HG03139 (cell line): ENCODE results near the gene CDH23.

Experiments used
- ATAC-seq: cut with Tn5 transposase; IDR thresholded peaks from one replicate; pipeline ENCODE4 v1.9.1; 2021; ENCODE audit not compliant: unreplicated experiment

CDH23 gene

DNA sequence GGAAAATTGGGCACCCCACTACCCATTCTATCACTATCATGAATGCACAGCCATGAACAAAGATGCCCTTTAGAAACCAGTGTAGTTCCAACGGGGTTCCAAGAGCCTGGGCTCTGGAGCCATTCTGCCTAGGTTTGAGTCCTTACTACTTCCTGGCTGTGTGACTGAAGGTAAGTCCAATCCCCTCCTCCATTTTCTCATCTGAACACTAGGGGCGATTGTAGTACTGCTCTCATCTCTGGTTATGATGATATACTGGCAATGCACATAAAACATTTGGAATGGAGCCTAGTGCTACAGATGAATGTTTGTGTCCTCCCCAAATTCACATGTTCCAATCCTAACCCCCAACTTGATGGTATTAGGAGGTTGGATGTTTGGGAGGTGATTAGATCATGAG, 28.1 kb upstream of the CDH23 start:
- no peak for ATAC-seq

DNA sequence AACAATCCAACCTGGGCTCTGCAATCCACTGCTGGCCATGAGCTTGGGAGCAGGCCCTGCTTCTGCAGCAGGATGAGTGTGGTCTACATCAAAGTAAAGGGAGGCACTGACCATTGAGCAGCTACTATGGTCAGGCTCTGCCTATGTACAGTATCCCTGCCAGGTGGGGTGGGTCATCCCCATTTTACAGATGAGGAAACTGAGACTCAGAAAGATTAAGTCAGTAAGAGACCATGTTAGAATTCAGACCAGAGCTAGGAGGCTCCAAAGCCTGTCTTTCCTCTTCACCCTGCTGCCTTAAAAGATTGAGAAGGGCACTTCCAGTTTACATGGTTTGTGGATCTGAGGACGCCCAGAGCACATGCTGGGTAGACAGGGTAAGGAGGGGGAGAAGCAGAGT, 27.1 kb upstream of the CDH23 start:
- no peak for ATAC-seq

DNA sequence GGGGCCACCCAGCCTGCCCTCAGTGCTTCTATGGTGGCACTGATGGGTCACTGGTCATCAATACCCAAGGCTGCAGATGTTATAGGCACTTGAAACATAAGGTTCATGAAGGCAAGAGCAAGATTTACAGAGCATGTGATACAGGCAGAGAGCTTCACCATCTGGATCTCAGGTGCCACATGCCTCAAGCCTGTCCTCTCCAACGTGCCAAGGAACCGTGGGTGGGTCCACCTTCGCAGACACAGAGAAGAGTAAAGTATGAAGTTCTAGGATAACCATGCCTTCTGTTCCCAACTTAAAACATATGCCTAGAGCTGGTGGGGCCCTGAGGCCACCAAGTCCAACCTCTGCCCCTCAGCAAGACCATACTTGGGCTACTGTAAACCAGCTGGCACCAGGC, 26.7 kb upstream of the CDH23 start:
- ATAC-seq: no peak

DNA sequence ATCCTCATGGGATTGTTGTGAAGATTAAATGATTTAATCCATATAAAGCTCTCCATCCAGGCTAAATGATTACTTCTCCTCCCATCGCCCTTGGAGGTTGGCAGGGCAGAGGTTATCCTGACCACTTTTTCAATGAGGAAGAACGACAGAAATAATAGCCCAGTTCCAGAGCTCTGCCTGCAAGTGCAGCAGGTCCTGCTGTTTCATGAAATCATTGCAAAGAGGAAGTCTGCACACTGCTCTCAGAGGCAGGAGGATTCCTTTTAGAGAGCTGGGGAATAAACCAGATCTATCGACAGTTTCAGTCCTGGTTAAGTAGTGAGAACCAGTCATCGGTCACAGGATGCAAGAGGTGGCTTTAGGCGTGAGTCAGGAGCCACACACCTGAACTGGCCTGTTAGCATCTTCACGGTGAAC, 25.0 kb upstream of the CDH23 start:
- no peak for ATAC-seq

DNA sequence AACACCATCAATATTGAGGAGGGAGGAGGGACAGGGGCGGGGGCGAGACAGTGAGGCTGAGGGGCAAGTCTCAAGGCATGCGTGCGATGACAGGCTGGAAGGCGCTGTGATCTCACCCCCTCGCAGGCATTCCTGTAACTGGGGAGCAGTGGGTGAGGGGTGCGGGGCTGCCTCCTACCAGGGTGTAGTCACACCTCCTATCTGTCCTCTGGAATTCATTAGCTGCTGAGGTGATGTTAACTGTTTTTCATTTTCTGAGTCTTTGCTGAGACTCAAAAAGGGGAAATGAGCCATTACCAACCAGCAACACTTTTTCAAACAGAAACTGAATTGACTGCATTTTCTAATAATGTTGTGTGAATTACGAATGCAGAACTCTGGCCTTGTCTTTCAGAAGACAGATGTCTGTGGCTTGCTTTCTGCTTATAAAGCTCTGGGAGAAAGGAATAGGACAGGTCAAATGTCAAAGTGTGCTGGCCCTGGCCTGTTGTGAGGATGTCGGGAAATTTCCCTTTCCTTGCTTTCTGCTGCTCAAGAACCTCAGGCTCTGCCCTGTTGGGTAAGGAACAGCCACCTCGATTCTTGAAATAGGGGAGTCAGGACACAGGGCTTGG, 23.7 kb upstream of the CDH23 start:
- ATAC-seq: no peak

DNA sequence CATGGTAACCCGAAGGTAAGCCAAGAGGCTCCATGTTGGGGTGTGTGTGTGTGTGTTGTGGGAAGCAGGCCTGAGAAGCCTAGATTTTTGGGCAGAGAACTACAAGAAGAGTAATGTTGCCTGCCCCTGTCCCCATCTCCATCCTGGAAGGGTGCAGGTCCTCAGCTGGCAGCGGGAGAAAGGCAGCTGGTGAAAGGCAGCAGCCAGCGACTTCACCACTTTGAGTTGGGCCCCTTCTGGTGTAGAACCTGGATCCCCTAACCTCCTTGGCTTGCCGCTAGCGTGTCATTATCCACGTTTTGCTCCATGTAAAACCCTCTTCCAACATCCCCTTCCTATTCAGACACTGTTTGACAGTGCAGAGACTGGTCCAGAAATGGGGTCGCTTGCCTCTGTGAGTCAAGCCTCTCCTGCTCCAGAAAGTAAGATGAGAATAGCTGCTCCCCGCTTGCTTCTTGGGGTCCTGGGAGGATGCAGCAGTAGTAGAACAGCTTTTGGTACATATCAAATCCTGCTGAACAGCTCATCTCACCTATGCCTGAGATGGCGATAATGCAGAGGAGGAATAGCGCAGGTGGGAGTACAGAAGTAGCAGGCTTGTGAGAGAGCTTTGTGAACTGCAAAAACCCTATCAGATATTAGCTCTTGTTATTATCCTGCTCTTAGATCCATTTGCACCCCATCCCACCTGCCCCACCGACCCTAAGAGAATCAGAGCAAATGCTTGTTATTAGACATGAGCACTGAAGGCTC, 22.1 kb upstream of the CDH23 start:
- ATAC-seq: no peak

DNA sequence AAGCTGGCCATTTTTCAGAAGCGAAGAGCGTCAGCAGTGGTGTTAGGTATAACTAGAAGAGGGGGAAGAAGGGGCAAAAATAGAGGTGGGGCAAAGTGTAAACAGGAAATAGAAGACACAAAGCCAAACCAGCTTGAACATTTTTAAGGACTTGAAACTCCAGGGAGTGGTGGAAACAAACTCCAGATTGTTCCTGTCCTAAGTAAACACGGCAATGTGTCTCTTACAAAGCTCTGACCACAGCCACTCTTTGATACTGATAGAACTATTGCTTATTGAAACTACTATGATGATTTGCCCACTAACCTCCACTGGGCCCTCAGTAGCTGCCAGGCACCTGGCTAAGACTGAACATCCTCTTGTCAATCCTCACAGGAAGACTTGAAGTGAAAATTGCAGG, 20.8 kb upstream of the CDH23 start:
- ATAC-seq: no peak

DNA sequence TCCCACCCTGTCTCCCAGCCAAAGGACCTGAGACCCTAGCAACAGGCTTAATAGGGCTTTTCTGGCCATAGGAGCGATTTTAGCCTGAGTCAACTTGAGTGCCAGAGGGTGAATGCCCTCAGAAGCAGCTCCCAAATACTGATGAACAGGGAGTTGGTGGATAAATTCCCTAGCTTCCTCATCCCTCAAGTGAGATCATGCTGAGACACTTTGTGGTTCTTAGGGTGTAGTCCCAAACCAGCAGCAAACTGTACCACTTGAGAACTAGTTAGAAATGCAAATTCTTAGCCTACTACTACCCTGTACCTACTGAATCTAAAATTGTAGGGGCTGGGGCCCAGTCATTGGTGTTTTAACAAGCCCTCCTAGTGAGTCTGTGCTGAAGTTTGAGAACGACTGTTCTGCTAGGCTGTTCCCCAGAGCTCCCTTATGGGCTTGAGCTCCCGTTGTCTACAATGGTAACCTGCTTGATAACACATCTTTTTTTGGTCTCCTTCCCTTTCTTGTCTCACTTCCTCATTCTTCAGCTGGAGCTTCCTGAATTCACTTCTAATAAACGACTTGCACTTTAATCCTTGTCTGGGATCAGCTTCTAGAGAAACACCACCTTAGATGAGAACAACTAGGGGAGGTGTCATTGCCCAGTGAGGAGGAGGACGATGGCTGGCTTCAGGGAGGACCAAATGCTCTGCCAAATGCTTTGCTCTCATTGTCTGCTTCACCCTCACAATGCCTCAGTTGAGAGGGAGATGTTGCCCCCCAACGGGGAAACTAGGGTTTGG, 18.2 kb upstream of the CDH23 start:
- no peak for ATAC-seq

DNA sequence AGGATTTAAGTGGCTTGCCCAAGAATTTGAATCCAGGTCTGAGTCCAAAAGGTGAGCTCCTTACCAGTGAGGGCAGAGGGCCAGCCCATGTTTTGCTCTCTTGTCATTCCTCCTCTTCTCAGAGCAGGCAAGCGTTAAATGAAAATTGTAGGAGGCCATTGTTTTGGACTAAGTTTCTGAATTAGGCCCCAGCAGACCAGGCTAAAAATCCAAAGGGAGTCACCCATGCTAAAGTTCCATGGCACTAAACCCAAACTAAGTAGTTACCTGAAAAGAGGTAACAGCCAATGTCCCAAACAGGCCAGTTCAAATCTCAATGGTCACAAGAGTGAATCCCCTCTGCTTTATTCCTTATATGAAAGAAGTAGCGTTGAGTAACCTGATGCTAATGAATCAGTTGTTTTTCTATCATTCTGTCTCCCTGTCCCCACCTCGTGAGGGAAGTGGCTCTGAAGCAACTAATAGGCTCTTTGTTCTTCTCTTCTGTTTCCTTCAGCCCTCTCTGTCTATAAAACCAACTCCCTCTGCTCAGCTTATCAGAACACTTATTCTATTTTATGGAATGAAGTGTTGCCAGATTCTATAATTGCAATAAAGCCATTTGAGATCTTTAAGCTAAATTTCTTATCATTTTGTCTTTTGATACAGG, 17.5 kb upstream of the CDH23 start:
- ATAC-seq: no peak

DNA sequence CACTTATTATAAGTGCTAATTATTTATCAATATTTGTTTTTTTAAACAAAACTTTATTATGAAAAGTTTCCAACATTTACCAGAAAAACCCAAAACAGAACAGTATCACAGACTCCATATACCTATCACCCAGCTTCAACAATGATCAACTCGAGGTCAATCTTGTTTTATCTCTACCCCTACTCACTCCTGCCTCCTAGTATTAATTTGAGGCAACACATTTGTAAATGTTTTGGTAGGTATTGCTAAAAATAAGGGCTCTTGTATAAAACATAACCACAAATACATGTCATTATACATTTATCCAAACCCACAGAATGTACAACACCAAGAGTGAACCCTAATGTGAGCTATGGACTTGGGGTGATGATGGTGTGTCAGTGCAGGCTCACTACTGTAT, 15.9 kb upstream of the CDH23 start:
- no peak for ATAC-seq

DNA sequence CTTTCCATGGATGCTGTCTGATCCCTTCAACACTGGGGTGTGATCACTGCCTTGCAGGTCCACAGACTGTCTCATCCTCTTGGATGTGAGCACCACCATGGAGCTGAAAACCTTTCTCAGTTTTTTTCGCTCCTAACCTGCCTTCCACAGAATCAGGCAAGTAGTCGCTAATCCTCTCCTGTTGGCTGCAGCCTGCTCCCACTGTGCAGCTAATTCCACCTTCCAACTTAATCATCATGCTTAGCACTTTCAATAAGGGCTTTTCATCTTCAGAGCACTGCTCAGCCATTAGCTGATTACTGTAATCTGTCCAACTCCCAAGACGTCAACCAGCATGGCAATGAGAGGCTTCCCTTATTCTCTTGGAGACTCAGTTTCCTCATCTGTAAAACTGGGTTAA, 15.1 kb upstream of the CDH23 start:
- no peak for ATAC-seq

DNA sequence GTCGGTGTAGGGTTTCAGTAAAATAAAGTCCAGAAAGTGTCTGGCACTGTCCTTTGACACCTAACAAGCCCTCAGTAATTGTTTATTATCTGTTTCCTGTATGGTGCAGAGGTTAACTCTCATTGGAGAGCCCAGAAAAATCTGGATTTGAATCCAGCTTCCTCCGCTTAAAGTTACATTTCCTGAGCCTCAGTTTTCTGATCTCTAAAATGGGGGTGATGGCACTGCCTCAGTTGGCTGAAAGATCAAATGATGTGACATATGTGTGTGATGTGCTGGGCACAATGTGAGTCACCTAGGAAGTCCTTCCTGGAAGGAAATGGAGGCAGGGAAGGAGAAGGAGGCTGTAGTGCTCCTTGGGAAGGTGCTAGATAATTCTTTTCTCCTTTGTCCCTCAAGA, 14.7 kb upstream of the CDH23 start:
- no peak for ATAC-seq

DNA sequence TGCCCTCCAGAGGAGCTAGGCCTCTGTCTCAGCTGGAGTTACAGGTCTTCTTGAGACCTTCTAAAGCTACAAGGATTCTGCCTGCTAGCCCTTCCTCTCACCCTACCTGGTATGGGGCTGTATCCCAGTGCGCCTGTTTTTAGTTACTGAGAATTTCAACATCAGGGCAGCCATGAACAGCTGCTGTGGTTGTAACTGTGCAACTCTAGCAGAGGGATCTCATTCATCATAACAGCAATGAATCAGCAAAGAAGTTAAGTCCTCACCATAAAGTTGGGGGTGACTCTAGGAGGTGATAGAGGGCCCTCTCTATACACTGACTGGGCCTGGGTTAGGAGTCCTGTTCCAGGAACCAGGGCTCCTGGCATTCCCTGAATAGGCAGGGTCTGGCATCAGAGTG, 14.0 kb upstream of the CDH23 start:
- no peak for ATAC-seq

DNA sequence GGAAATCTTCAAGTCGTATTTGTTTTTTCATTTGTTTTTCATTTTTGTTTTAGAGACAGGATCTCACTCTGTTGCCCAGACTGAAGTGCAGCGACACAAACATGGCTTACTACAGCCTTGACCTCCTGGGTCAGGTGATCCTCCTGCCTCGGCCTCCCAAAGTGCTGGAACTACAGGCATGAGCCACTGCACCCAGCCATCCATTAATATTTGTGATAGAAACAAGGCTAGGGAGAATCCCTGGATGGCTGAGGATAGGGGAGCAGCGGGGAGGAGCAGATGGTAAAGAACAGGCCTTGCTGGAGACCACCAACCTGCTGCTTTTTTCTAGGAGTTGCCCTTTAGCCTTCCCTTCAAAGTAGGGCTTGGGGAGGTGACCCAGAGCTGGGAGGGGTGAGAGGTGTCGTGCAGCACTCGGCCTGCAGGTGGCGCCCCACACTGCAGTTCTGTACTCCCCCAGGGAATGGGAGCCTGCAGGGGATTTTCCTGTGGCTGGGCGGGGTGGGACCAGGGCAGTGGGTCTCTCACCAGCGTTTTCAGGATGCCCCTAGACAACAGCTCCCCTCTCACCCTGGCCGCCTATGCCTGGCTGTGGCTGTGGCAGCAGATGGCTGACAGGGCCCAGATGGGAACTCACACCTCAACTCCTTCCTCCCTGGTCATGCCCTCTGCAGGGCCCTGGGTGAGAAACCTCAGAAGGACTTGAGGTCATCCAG, 12.6 kb upstream of the CDH23 start:
- no peak for ATAC-seq

DNA sequence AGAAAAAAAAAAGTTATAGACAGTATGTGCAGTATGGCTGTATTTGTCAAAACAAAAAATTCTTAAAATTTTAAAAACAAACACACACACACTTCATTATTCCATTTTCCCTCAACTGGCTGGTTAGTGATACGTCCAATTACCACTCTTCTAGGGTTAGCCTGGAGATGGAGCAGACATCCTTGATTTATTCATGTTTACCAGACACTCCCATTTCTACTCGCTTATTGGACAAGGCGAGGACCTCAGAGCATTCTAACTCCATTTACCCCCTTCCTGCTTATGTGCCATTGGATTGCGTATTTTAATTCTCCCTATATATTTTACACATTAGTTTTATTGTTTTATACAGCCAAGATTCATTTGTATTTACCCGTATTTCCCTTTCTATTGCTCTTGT, 8.5 kb upstream of the CDH23 start:
- ATAC-seq: no peak

DNA sequence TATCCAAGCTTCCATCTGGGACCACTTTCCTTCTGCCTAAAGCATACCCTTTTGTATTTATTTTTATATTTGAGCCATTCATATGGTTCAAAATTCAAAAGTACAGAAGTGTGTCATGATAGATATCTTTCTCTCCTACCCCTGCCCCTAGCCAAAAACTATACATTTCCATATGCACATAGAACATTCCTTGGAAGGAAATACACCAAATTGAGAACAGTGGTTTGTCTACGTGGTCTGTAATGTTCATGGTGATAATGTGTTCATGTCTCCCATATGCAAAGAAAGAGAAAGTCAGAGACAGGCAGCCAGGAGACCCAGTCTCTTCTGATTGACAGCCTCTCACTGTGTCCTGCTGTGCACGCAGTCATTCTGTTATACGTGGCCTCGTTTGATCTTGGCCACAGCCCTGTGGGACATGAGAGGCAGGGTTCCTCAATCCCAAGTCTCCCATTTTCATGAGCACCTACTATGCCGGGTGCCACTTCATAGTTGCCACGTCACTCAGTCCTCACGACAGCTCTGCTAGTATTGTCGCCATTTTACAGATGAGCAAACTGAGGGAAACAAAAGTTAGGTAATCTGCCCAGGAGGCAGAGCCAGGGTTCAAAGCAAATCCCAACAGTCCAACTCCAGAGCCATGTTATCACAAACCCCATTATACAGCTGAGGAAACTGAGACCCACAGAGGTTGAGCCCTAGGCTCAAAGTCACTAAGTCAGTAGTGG, 8.0 kb upstream of the CDH23 start:
- no peak for ATAC-seq

DNA sequence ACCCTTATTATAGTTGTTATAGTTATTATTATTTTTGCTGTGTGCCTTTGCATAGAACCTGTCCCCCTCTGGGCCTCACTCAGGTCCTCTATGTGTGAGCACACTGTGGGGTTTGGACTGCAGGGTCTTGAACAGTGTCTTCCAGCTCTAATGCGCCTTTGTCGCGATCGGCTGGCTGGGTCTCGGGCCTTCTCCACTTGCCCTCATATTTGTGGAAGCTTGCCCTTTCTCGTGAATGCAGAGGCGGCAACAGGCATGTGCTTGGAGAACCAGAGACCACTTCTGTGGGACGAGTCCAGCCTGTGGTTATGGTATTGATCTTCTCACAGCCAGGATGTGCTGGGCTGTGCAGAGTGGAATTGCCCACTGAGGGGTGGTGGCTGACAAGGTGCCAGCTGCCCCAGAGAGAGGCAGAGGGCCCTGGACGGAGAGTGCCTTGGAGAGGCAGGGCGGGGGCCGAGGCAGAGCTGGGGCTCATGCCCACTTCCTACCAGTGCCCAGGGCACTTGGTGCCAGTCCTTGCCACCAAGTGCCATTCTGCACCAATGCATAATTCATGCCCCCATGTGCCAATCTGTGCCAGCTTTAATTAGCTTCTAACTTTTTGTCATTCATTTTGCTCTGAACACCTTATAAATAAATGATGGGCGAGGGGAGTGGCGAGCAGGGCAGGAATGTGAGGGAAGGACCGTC, 6.8 kb upstream of the CDH23 start:
- no peak for ATAC-seq

DNA sequence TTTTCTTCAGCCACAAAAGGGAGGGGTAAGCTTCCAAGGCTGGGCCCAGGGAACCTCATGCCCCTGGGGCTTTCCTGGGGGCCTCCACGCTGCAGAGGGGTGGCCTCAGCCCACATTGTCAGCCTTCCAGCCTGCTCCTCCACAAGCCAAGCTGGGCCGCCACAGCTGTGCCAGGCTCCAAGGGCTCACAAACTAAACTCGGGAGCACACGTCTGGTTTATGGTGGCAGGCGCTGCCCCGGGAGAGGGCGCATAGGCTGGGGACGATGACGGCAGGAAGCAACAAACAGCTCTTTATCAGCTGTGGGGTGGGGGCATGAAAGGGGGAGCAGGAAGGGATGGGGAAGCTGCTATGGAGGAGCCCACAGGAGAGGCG, 6.3 kb upstream of the CDH23 start:
- ATAC-seq: no peak

DNA sequence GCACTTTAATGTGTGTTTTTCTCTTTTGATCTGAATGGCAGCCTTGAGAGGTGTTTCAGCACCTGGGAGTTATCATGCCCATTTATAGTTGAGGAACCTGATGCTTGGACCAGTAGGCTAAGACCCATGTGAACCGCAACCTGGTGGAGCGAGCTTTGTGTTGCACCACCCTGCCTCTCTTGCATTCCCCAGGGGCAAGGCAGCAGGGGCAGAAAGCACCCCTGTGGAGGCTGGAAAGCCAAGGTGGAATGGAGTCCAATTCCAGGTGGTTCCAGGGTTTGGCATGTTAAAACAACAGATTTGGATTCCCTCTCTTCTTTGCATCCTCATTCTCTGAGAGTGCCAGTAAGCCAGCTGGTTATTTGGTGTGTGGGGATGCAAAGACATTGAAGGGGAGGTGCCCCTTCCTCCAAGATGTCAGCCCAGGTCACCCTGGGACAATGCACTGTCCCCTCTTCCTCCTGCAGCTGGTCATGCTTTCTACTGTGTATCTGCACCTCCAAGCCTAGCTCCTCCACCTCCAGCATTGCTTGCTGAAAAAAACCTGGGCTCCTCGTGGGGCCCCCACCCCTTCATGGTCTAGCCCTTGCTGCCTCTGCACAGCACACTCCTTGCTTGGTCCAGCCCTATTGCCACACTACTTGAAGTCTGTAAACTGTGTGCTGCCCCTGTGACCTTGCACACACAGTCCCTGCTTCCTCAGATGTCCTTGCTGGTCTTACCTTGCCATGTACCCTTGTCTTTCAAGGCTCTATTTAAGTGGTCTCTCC, 5.6 kb upstream of the CDH23 start:
- ATAC-seq: no peak
